HG02610 (cell line): ENCODE results near the gene GGTLC2.
"Not testable (repeated sequence)": the region's sequence is repeated elsewhere in the genome, so short reads cannot be mapped to it uniquely, and the experiment has no call there.

ENCODE experiments used
- ATAC-seq: cut with Tn5 transposase; IDR thresholded peaks from one replicate; pipeline ENCODE4 v1.9.1; 2021; ENCODE audit warnings: mild to moderate bottlenecking, moderate library complexity; ENCODE audit not compliant: unreplicated experiment

Gene GGTLC2

GRCh38 chr22:22636260-22636659 is 8.2 kb upstream of the GGTLC2 start:
- not testable (repeated sequence) for ATAC-seq

- not testable (repeated sequence) for ATAC-seq
Observed at GRCh38 chr22:22638313-22638712, 6.1 kb upstream of the GGTLC2 start.

GRCh38 chr22:22642255-22642654 is 2.2 kb upstream of the GGTLC2 start:
- ATAC-seq, result not testable (repeated sequence)

- not testable (repeated sequence) for ATAC-seq
Observed at GRCh38 chr22:22645969-22646368, 1.6 kb downstream of the GGTLC2 start.

- ATAC-seq, result not testable (repeated sequence)
Observed at GRCh38 chr22:22647952-22648351, 3.5 kb downstream of the GGTLC2 start.

GRCh38 chr22:22648863-22649536 is 4.6 kb downstream of the GGTLC2 start:
- not testable (repeated sequence) for ATAC-seq

- not testable (repeated sequence) for ATAC-seq
Observed at GRCh38 chr22:22649761-22650160, 5.3 kb downstream of the GGTLC2 start.

- not testable (repeated sequence) for ATAC-seq
Observed at GRCh38 chr22:22650398-22650797, 6.0 kb downstream of the GGTLC2 start.

GRCh38 chr22:22650803-22651515 is 6.5 kb downstream of the GGTLC2 start:
- ATAC-seq, result not testable (repeated sequence)

- ATAC-seq, result not testable (repeated sequence)
Observed at GRCh38 chr22:22651593-22651992, 7.2 kb downstream of the GGTLC2 start.

- ATAC-seq, result not testable (repeated sequence)
Observed at GRCh38 chr22:22652102-22652501, 7.7 kb downstream of the GGTLC2 start.

GRCh38 chr22:22652573-22652972 is 8.2 kb downstream of the GGTLC2 start:
- ATAC-seq, result not testable (repeated sequence)

GRCh38 chr22:22653677-22654381 is 9.4 kb downstream of the GGTLC2 start:
- ATAC-seq, result not testable (repeated sequence)

- no peak for ATAC-seq
Observed at GRCh38 chr22:22655452-22656290, 11.3 kb downstream of the GGTLC2 start.

GRCh38 chr22:22657712-22658111 is 13.3 kb downstream of the GGTLC2 start:
- ATAC-seq, result no peak

- no peak for ATAC-seq
Observed at GRCh38 chr22:22661275-22661674, 16.9 kb downstream of the GGTLC2 start.

GRCh38 chr22:22662095-22662494 is 17.7 kb downstream of the GGTLC2 start:
- no peak for ATAC-seq

GRCh38 chr22:22663861-22664800 is 19.7 kb downstream of the GGTLC2 start:
- ATAC-seq, result no peak

- no peak for ATAC-seq
Observed at GRCh38 chr22:22666307-22667091, 22.1 kb downstream of the GGTLC2 start.
